ENCODE data around the gene SOX5.

SOX5 gene

GRCh38 chr12:23950775-23951451 is 1.4 kb upstream of the SOX5 start:
- peak; percentile 11 for DNase-seq (ENCODE audit: low read depth)
- no peak for TF ChIP-seq CTCF (IDR thresholded peaks at IDR 0.05; ENCODE audit: low read length, missing control alignments)
- H3K4me3 ChIP-seq (replicated peaks; ENCODE audit: low read depth, low read length), result peak overlapping the region; percentile 46

DNA sequence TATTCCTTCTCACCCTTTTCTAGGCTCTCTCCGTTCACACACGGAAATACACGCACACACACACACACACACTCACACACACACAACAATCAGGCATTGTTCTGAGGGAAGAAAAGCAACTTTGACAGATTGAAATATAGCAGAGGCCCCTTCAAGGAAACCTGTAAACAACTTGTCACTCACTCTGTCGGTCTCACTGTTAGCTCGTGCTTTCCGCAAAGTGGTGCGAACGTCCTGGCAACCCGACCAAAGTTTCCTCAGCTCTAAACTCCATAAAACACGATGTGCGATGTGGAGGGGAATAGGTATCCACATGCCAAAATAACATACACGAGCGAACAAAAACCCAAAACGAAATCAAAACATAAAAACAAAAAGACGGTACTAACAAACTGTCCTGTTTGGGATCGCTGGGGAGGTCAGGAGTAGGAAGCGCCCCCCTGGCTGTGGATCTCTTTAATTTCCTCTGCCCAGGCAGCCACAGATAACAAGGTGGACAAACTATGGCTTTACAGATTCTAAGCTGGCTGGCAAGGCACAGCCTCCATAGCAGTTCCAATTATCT is 822 bp upstream of the SOX5 start:
- H3K4me3 ChIP-seq (replicated peaks; ENCODE audit: low read depth, low read length), result peak overlapping the region; percentile 46
- no peak for TF ChIP-seq CTCF (IDR thresholded peaks at IDR 0.05; ENCODE audit: low read length, missing control alignments)
- peak; percentile 32 for DNase-seq (ENCODE audit: low read depth)

DNA sequence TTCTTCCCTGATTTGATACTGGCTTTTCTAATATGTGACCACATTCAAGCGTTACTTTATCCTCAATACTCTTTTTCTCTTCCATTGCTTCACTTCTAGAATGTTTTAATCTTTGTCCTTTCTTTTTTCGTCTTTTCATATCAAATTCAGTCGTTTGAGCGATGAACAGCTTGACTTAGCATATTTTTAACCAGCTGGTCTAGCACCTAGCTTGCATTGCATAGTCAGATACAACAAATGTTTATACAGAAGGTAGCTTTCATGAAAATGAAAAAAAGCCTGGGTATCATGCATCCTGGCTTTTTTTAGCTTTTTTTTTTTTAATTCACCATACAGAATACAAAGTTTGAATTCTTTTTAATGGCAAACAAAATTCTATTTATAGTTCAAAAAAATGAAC is 1.2 kb downstream of the SOX5 start:
- no peak overlapping the region for H3K4me3 ChIP-seq (replicated peaks; ENCODE audit: low read depth, low read length)
- DNase-seq (ENCODE audit: low read depth), result no peak
- no peak for TF ChIP-seq CTCF (IDR thresholded peaks at IDR 0.05; ENCODE audit: low read length, missing control alignments)

DNA sequence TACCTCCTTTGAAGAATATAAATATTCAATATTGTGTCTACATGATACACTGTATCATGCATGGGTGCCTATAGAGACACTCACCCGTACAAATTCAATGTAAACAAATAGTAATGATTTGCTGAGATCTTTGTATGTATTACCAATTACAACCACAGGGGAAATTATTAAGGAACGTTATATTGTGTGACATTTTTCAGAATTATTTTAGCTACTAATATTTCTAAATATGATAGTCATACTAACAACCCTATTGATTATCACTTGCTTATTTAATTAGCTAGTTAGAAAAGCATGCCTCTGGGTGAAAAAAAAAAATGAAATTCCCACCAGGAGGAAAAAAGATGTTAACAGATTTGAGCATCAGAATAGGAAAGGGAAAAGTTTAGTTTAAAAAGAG is 2.1 kb downstream of the SOX5 start:
- no peak for DNase-seq (ENCODE audit: low read depth)
- H3K4me3 ChIP-seq (replicated peaks; ENCODE audit: low read depth, low read length), result no peak overlapping the region
- no peak for TF ChIP-seq CTCF (IDR thresholded peaks at IDR 0.05; ENCODE audit: low read length, missing control alignments)

DNA sequence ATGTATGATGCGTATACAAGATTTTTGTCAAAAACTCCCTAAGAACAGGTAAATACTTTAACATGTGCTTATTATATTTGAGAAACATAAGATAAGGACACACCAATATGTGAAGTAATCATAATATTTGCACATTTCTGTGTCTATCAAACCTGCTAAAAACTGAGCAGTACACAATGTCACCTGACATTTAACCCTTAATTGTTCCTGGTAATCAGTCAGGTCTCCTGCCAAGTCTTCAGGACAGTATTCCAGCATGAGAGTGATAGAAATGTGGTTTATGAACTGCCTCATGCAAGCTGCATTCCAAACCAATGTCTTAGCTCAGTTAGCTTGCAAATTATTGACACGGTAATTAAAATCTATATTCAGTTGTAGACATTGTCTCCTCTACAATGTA is 4.2 kb downstream of the SOX5 start:
- no peak overlapping the region for H3K4me3 ChIP-seq (replicated peaks; ENCODE audit: low read depth, low read length)
- TF ChIP-seq CTCF (IDR thresholded peaks at IDR 0.05; ENCODE audit: low read length, missing control alignments), result no peak
- no peak for DNase-seq (ENCODE audit: low read depth)

DNA sequence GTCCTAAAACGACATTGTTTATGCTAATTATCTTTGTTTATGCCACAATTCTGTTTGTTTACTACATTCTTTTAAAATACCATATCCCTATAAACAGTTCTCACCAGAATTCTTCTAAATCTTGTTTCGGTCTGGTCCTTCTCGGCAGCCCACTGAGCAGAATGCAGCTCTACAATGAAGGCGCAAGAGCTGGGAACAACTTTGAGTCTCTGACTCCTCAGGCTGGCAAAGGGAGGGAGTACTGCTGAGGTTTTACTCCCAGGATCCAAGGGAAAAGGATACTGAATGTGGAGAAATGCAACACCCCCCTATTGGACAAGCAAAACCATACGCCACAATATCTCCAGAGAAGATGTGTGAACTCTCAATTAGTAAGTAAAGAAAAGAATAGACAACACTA is 5.4 kb downstream of the SOX5 start:
- no peak overlapping the region for H3K4me3 ChIP-seq (replicated peaks; ENCODE audit: low read depth, low read length)
- DNase-seq (ENCODE audit: low read depth), result no peak
- TF ChIP-seq CTCF (IDR thresholded peaks at IDR 0.05; ENCODE audit: low read length, missing control alignments), result no peak

DNA sequence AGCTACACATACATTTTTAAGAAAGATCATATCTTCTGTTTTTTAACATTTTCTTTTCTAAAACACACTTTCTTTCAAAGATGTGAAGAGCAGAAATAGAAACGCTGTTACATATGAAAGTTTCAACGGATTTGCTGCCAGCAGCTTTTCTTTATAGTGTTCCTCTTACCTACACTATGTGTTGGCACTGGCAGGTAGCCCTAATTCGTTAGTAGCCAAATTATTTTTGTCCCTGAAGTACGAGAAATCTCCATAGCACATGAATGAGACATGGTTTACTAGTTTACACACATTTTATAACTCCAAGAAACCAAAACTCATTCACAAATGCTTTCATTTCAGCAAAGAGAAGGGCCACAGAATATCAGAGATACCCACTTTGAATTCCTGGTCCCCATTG is 6.6 kb downstream of the SOX5 start:
- DNase-seq (ENCODE audit: low read depth), result no peak
- no peak for TF ChIP-seq CTCF (IDR thresholded peaks at IDR 0.05; ENCODE audit: low read length, missing control alignments)
- no peak overlapping the region for H3K4me3 ChIP-seq (replicated peaks; ENCODE audit: low read depth, low read length)
